GM19463 (cell line): ENCODE results near the gene FMOD.
"Not testable (repeated sequence)": the region's sequence is repeated elsewhere in the genome, so short reads cannot be mapped to it uniquely, and the experiment has no call there.

ENCODE experiments used
- ATAC-seq: cut with Tn5 transposase; IDR thresholded peaks from one replicate; pipeline ENCODE4 v1.9.1; 2021; ENCODE audit warnings: mild to moderate bottlenecking, moderate library complexity; ENCODE audit not compliant: unreplicated experiment

FMOD gene

GRCh38 chr1:203327684-203328457, 23.1 kb downstream of the FMOD start:
- ATAC-seq, result peak; percentile 17

GRCh38 chr1:203326830-203327683, 23.9 kb downstream of the FMOD start:
- peak; percentile 62 for ATAC-seq

- ATAC-seq, result no peak
Measured at GRCh38 chr1:203325418-203326091, 25.4 kb downstream of the FMOD start.

- no peak for ATAC-seq
Measured at GRCh38 chr1:203325026-203325417, 25.9 kb downstream of the FMOD start.

GRCh38 chr1:203324105-203325025, 26.6 kb downstream of the FMOD start:
- no peak for ATAC-seq

- no peak for ATAC-seq
Measured at GRCh38 chr1:203323587-203323986, 27.3 kb downstream of the FMOD start.

GRCh38 chr1:203322500-203323179, 28.3 kb downstream of the FMOD start:
- ATAC-seq, result no peak

GRCh38 chr1:203321273-203322052, 29.5 kb downstream of the FMOD start:
- ATAC-seq, result no peak

- peak; percentile 62 for ATAC-seq
Measured at GRCh38 chr1:203320591-203321272, 30.2 kb downstream of the FMOD start.

GRCh38 chr1:203318229-203318517, 32.7 kb downstream of the FMOD start:
- no peak for ATAC-seq

- ATAC-seq, result no peak
Measured at GRCh38 chr1:203317429-203318228, 33.3 kb downstream of the FMOD start.

GRCh38 chr1:203316626-203317093, 34.3 kb downstream of the FMOD start:
- no peak for ATAC-seq

- ATAC-seq, result not testable (repeated sequence)
Measured at GRCh38 chr1:203314025-203314759, 36.7 kb downstream of the FMOD start.

- ATAC-seq, result no peak
Measured at GRCh38 chr1:203311368-203312301, 39.3 kb downstream of the FMOD start.

GRCh38 chr1:203308923-203309331, 42.0 kb downstream of the FMOD start:
- ATAC-seq, result no peak

GRCh38 chr1:203308328-203308922, 42.5 kb downstream of the FMOD start:
- ATAC-seq, result no peak
